Parathyroid adenoma (tissue), 2 donors: Measurements from ENCODE around the gene KCNIP1.

Source experiments
- H2AFZ ChIP-seq: fragments of 300-600 bp; sonication (generic); one replicate; pipeline ENCODE4 v1.7.0; 2017; ENCODE audit warnings: antibody characterized with exemption, mild to moderate bottlenecking
- H3K27ac ChIP-seq: fragments of 300-600 bp; sonication (generic); one replicate; pipeline ENCODE4 v1.7.0; 2017
- H3K27me3 ChIP-seq: fragments of 300-600 bp; sonication (generic); one replicate; pipeline ENCODE4 v1.7.0; 2017; ENCODE audit warnings: low read length; ENCODE audit not compliant: control insufficient read depth, insufficient read depth
- H3K36me3 ChIP-seq: fragments of 300-600 bp; sonication (generic); one replicate; pipeline ENCODE4 v1.7.0; 2017; ENCODE audit warnings: low read length; ENCODE audit not compliant: control insufficient read depth, insufficient read depth
- H3K4me1 ChIP-seq: fragments of 300-600 bp; sonication (generic); one replicate; pipeline ENCODE4 v1.7.0; 2017; ENCODE audit warnings: control low read depth
- H3K4me2 ChIP-seq: fragments of 300-600 bp; sonication (generic); one replicate; pipeline ENCODE4 v1.7.0; 2017; ENCODE audit warnings: low read length
- H3K4me3 ChIP-seq: fragments of 300-600 bp; sonication (generic); one replicate; pipeline ENCODE4 v1.7.0; 2017; ENCODE audit warnings: low read depth, low read length
- H3K79me2 ChIP-seq: fragments of 300-600 bp; sonication (generic); one replicate; pipeline ENCODE4 v1.7.0; 2017; ENCODE audit warnings: control low read depth
- H3K9ac ChIP-seq: fragments of 300-600 bp; sonication (generic); one replicate; pipeline ENCODE4 v1.7.0; 2017; ENCODE audit warnings: mild to moderate bottlenecking
- H3K9me3 ChIP-seq: fragments of 300-600 bp; sonication (generic); one replicate; pipeline ENCODE4 v1.7.0; 2017; ENCODE audit warnings: low read length; ENCODE audit not compliant: control insufficient read depth
- TF ChIP-seq, protein P1 (sequence below): fragments of 300-600 bp; sonication (generic); IDR thresholded peaks from one replicate; pipeline ENCODE4 v1.7.0; 2017; ENCODE audit warnings: antibody characterized with exemption, mild to moderate bottlenecking
- donor health status: primary hyperparathyroidism.

Gene KCNIP1

DNA sequence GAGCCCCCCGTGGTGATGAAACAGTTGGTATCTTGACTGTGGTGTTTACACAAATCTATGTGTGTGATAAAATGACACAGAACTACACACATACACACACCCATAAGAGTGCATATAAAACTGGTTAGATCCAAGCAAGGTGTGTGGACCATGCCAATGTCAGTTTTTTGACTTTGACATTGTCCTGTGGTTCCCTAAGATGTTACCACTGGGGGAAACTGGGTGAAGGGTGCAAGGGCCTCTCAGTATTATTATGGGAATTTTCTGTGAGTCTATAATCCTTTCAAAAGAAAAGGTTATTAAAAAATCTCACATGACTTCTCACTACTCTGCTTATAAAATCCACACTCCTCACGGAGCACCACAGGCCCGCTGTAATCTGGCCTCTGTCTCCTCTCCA, 13.4 kb upstream of the KCNIP1 start:
- Histone ChIP-seq H3K27me3 (no peaks in the 10 kb centered on the region), H3K36me3 (no peaks in the 10 kb centered on the region), H3K79me2 (no peaks in the 10 kb centered on the region), H3K9me3 (no peaks in the 10 kb centered on the region), H3K4me2 (no peak overlapping the region), H3K27ac (no peak overlapping the region), H3K9ac (no peak overlapping the region), H2AFZ (no peak overlapping the region), H3K4me3 (no peak overlapping the region), H3K4me1 (peaks cover 12% of the 10 kb centered on the region)
- TF ChIP-seq, protein P1, sequence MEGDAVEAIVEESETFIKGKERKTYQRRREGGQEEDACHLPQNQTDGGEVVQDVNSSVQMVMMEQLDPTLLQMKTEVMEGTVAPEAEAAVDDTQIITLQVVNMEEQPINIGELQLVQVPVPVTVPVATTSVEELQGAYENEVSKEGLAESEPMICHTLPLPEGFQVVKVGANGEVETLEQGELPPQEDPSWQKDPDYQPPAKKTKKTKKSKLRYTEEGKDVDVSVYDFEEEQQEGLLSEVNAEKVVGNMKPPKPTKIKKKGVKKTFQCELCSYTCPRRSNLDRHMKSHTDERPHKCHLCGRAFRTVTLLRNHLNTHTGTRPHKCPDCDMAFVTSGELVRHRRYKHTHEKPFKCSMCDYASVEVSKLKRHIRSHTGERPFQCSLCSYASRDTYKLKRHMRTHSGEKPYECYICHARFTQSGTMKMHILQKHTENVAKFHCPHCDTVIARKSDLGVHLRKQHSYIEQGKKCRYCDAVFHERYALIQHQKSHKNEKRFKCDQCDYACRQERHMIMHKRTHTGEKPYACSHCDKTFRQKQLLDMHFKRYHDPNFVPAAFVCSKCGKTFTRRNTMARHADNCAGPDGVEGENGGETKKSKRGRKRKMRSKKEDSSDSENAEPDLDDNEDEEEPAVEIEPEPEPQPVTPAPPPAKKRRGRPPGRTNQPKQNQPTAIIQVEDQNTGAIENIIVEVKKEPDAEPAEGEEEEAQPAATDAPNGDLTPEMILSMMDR = no peak

DNA sequence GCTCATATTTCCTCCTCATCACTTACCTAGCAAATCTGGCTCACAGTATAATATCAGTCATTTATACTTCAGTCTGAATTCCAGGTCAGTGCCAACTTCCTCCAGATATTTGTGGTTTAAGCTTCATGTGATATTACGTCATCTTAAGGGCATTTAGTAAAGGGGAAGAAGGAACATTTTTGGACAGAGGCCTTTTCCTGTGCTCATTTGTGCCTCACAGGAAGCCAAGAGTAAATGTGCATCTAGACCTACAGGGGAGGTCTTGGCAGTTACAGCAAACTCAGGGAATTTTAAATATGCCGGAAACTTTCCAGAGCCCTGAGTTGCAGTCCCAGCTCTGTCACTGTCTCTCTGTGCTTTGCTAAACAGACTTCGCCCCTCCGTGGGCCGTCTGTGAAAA, 12.3 kb upstream of the KCNIP1 start:
- Histone ChIP-seq H3K36me3 (no peaks in the 10 kb centered on the region), H3K27ac (no peak overlapping the region), H3K4me1 (peaks cover 12% of the 10 kb centered on the region), H3K9me3 (no peaks in the 10 kb centered on the region), H3K79me2 (no peaks in the 10 kb centered on the region), H3K27me3 (no peaks in the 10 kb centered on the region), H3K4me2 (no peak overlapping the region), H3K9ac (no peak overlapping the region), H2AFZ (no peak overlapping the region), H3K4me3 (no peak overlapping the region)
- TF ChIP-seq, protein P1 = no peak

DNA sequence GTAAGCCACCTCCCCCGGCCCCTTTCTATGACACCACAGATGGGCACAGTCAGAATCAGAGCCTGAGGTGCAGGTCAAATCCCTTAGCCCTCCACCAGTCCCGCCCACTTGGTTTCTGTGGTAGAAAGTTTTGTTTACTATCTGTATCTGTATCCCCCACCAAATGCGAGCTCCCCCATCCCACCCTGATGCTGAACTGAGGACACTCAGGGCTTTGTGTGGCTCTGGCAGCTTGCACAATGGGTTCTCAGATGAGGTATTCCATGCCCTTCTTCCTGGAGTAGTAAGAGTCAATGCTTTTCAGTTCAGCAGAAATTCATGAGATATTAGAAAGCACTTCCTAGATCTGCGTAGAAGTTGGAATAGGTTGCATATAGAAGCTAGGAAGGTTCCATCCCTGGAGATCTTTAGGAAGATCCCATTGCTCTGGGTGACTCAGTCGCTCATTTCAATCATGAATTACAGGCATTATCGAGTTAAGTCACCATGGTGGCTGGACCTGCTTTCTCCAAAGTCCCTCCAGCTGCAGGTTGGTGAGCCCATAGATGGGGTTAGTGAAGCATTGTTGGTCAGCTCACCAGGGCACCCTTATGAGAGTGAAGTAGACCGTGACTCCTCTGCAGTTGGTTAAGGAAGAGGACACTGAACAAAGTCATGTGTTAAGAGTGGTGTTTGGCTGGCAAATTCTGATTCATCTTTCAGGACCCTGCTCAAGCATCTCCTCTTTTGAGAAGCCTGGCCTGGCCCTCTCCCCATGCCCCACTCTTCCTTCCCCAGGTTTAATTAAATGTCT, 10.6 kb upstream of the KCNIP1 start:
- no peaks in the 10 kb centered on the region for H3K27me3 ChIP-seq
- peaks cover 27% of the 10 kb centered on the region for H3K4me1 ChIP-seq
- TF ChIP-seq, protein P1 = no peak
- no peak overlapping the region for H3K9ac ChIP-seq
- no peaks in the 10 kb centered on the region for H3K36me3 ChIP-seq
- no peaks in the 10 kb centered on the region for H3K79me2 ChIP-seq
- no peak overlapping the region for H3K4me2 ChIP-seq
- H2AFZ ChIP-seq = no peak overlapping the region
- H3K27ac ChIP-seq = no peak overlapping the region
- H3K4me3 ChIP-seq = no peak overlapping the region
- H3K9me3 ChIP-seq = no peaks in the 10 kb centered on the region

DNA sequence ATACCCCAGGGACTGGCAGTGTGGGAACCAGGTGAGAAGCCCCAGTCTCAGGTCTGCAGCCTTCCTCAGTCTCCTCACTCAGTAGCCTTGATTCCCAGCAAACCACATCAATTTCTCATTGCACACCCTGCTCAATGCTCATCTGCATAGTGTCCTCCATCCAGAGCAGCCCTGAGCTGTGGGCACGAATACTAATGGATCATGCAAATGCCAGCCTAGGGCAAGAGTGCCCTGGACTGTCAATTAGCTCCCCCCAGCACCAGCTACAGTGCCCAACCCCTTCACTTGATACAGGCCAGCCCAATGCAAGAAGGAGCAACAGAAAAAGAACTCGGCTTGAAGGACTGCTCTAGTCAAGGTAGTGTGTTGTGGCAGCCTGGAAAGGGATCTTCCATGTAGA, 9.8 kb upstream of the KCNIP1 start:
- Histone ChIP-seq H3K79me2 (no peaks in the 10 kb centered on the region), H3K27me3 (no peaks in the 10 kb centered on the region), H3K36me3 (no peaks in the 10 kb centered on the region), H3K9me3 (no peaks in the 10 kb centered on the region), H3K4me1 (peaks cover 30% of the 10 kb centered on the region), H3K9ac (no peak overlapping the region), H3K4me2 (no peak overlapping the region), H3K4me3 (no peak overlapping the region), H2AFZ (no peak overlapping the region), H3K27ac (no peak overlapping the region)
- TF ChIP-seq, protein P1 = no peak
